Mammary epithelial cell (primary cell): ENCODE measurements around the gene MTURN.

Experiments used
- CTCF ChIP-seq, 2 donors: IDR thresholded peaks in 1 of 2; conservative IDR thresholded peaks in 1 of 2; 2 replicates each; pipeline ENCODE4 v1.5.1; 2011 to 2012; ENCODE audit warnings: inconsistent platforms in 2 of 2, low read length in 2 of 2, mild to moderate bottlenecking in 2 of 2, control low read depth in 1 of 2, low read depth in 1 of 2; ENCODE audit not compliant: insufficient read depth in 1 of 2; ENCODE audit errors: extremely low read depth in 1 of 2
- EZH2 ChIP-seq: IDR thresholded peaks from 2 replicates; pipeline ENCODE4 v1.6.1; 2012; ENCODE audit warnings: low read length, inconsistent platforms, borderline replicate concordance

GRCh38 chr7:30093420-30093952 lies 41.3 kb upstream of the MTURN start:
- TF ChIP-seq CTCF (conservative IDR thresholded peaks at IDR 0.05 in 1 of 2, IDR thresholded peaks at IDR 0.05 in 1 of 2; ENCODE audit: extremely low read depth in 1 of 2, insufficient read depth in 1 of 2, low read depth in 1 of 2, low read length in 2 of 2) (no peak), EZH2 (no peak)
